ENCODE data around the gene INAFM1. TPM values are rescaled to one million over a fixed set of nuclear protein-coding genes. Genes with fewer than 3 reads are reported as not detected.

INAFM1 gene
- total and polyA plus RNA-seq, 9 of the 15 experiments (the other 6 are each of a cell fraction or from before 2014, with no cell fraction given), result 0.71 to 30.9 (median 3.1) TPM

- 0 out of 4 replicates have a peak, but pooled peaks of 1 of the 2 experiments have one; percentile 54 for TF ChIP-seq BCLAF1 (IDR thresholded peaks at IDR 0.05; ENCODE audit: borderline replicate concordance in 1 of 2, control insufficient read depth in 1 of 2, low read depth in 2 of 2, low read length in 1 of 2)
- peak; percentile 81 for TF ChIP-seq GATAD2A (IDR thresholded peaks at IDR 0.05)
- no peak for TF ChIP-seq IRF1 (CRISPR knock-in tag; IDR thresholded peaks at IDR 0.05; ENCODE audit: borderline replicate concordance)
- peak; percentile 26; the same call in 1 of the 2 replicates for TF ChIP-seq MBD2 (IDR thresholded peaks at IDR 0.05; ENCODE audit: borderline replicate concordance, low read depth)
- peak; percentile 98 for TF ChIP-seq HDAC2 (IDR thresholded peaks at IDR 0.05)
- no peak for TF ChIP-seq ZNF696 (CRISPR knock-in tag; conservative IDR thresholded peaks at IDR 0.05)
- TF ChIP-seq ZNF124 (CRISPR knock-in tag; IDR thresholded peaks at IDR 0.05), result no peak
- TF ChIP-seq ZFP1 (CRISPR knock-in tag; IDR thresholded peaks at IDR 0.05), result no peak
- TF ChIP-seq CREB1 (IDR thresholded peaks at IDR 0.05), result no peak
- TF ChIP-seq CREB1 (CRISPR knock-in tag; IDR thresholded peaks at IDR 0.05), result no peak
- TF ChIP-seq PURB (CRISPR knock-in tag; IDR thresholded peaks at IDR 0.05; ENCODE audit: low read depth), result no peak
- TF ChIP-seq TBP (optimal IDR thresholded peaks at IDR 0.05; ENCODE audit: low read depth, low read length), result peak; percentile 17
- no peak for TF ChIP-seq ZNF277 (CRISPR knock-in tag; IDR thresholded peaks at IDR 0.05; ENCODE audit: borderline replicate concordance)
- TF ChIP-seq MXI1 (IDR thresholded peaks at IDR 0.05; ENCODE audit: low read depth, low read length), result 0 out of 2 replicates have a peak, but pooled peaks have one; percentile 22
- no peak for TF ChIP-seq ZNF431 (CRISPR knock-in tag; IDR thresholded peaks at IDR 0.05)
- TF ChIP-seq ZNF76 (CRISPR knock-in tag; IDR thresholded peaks at IDR 0.05; ENCODE audit: borderline replicate concordance), result no peak
- TF ChIP-seq PHB2 (IDR thresholded peaks at IDR 0.05; ENCODE audit: low read depth), result no peak
- TF ChIP-seq ZBTB5 (IDR thresholded peaks at IDR 0.05), result peak; percentile 27; the same call in 1 of the 2 replicates
- TF ChIP-seq MXD1 (CRISPR knock-in tag; IDR thresholded peaks at IDR 0.05; ENCODE audit: borderline replicate concordance, poor library complexity, severe bottlenecking), result no peak
Observed at GRCh38 chr19:47227352-47228167, 47.1 kb upstream of the INAFM1 start (continued).

All from K562 (cell line).